DND-41 (cell line): Measurements from ENCODE around the gene RPL10L.

Experiments used
- ATAC-seq: fragments of 200-7000 bp; cut with Tn5 transposase; 3 replicates; pipeline ENCODE4 v1.9.1; 2021; ENCODE audit warnings: low read depth; ENCODE audit not compliant: insufficient read depth
- DNase-seq: peaks from one replicate; pipeline ENCODE4 v3.0.0-alpha.2; 2020
- H2AFZ ChIP-seq: 2 replicates; pipeline ENCODE4 v1.6.0; 2012; ENCODE audit warnings: low read depth, low read length
- H3K27ac ChIP-seq: 2 replicates; pipeline ENCODE4 v1.5.1; 2012; ENCODE audit warnings: low read length, inconsistent platforms
- H3K27me3 ChIP-seq: fragments of 200-600 bp; sonication (generic); 2 replicates; pipeline ENCODE4 v1.6.0; 2012; ENCODE audit warnings: low read length, mild to moderate bottlenecking, inconsistent platforms; ENCODE audit not compliant: insufficient read depth, poor library complexity
- H3K36me3 ChIP-seq: 2 replicates; pipeline ENCODE4 v1.5.1; 2012; ENCODE audit warnings: low read length, inconsistent platforms; ENCODE audit not compliant: insufficient read depth
- H3K4me1 ChIP-seq: 2 replicates; pipeline ENCODE4 v1.5.1; 2012; ENCODE audit warnings: mild to moderate bottlenecking, low read length; ENCODE audit not compliant: insufficient read depth
- H3K4me2 ChIP-seq: 2 replicates; pipeline ENCODE4 v1.6.0; 2012; ENCODE audit warnings: mild to moderate bottlenecking, moderate library complexity, low read length, inconsistent platforms; ENCODE audit not compliant: insufficient read depth
- H3K4me3 ChIP-seq, 2 experiments: fragments of 200-600 bp in 1 of 2; shearing (Covaris generic) in 1 of 2; 2 replicates each; pipeline ENCODE4 v1.5.1; 2012 to 2016; ENCODE audit warnings: inconsistent platforms in 2 of 2, low read length in 2 of 2, mild to moderate bottlenecking in 2 of 2, low read depth in 1 of 2, moderate library complexity in 1 of 2
- H3K79me2 ChIP-seq: 2 replicates; pipeline ENCODE4 v1.6.0; 2012; ENCODE audit warnings: low read length, inconsistent platforms; ENCODE audit not compliant: insufficient read depth
- H3K9ac ChIP-seq: 2 replicates; pipeline ENCODE4 v1.6.0; 2012; ENCODE audit warnings: low read depth, mild to moderate bottlenecking, inconsistent platforms, low read length, moderate library complexity
- H3K9me3 ChIP-seq: 2 replicates; pipeline ENCODE4 v1.5.1; 2012; ENCODE audit warnings: low read length, moderate library complexity, mild to moderate bottlenecking, inconsistent platforms; ENCODE audit not compliant: insufficient read depth, severe bottlenecking
- H4K20me1 ChIP-seq: 2 replicates; pipeline ENCODE4 v1.6.0; 2012; ENCODE audit warnings: low read length; ENCODE audit not compliant: insufficient read depth
- EZH2 ChIP-seq: IDR thresholded peaks from 3 replicates; pipeline ENCODE4 v1.6.1; 2012; ENCODE audit warnings: borderline replicate concordance, low read depth, mild to moderate bottlenecking, moderate library complexity, low read length, inconsistent platforms; ENCODE audit not compliant: severe bottlenecking
- TF ChIP-seq, protein P1 (sequence below): IDR thresholded peaks from 2 replicates; pipeline ENCODE4 v1.5.1; 2012; ENCODE audit warnings: borderline replicate concordance, low read length, moderate library complexity, mild to moderate bottlenecking; ENCODE audit not compliant: poor library complexity, severe bottlenecking; ENCODE audit errors: extremely low read depth

The RPL10L gene

DNA sequence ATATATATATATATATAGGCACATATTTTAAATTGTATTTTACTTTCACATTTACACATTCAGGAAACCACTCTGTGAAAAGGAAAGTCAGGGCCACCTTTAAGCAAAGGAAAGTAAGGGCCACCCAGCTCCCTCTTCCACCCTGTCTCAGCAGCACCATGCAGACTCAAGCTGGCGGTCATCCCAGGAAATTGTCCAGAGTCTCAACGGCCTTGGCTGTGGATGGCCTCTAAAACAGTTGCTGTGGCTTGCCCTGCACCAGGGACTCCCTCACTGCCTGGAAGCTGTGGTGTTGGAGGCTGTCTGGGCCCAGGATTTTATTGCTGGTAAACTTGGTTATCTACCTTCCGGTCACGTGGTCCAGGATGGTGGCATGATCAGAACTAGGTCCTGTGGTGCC lies 11.8 kb upstream of the RPL10L start:
- no peak for ATAC-seq
- Histone ChIP-seq H3K4me1 (no peaks in the 10 kb centered on the region), H3K9ac (no peak overlapping the region), H2AFZ (no peak overlapping the region), H3K4me3 (no peak overlapping the region), H3K36me3 (no peaks in the 10 kb centered on the region), H3K27ac (no peak overlapping the region), H3K27me3 (no peaks in the 10 kb centered on the region), H4K20me1 (no peaks in the 10 kb centered on the region), H3K9me3 (no peaks in the 10 kb centered on the region), H3K4me2 (no peak overlapping the region), H3K79me2 (no peaks in the 10 kb centered on the region)
- TF ChIP-seq, protein P1, sequence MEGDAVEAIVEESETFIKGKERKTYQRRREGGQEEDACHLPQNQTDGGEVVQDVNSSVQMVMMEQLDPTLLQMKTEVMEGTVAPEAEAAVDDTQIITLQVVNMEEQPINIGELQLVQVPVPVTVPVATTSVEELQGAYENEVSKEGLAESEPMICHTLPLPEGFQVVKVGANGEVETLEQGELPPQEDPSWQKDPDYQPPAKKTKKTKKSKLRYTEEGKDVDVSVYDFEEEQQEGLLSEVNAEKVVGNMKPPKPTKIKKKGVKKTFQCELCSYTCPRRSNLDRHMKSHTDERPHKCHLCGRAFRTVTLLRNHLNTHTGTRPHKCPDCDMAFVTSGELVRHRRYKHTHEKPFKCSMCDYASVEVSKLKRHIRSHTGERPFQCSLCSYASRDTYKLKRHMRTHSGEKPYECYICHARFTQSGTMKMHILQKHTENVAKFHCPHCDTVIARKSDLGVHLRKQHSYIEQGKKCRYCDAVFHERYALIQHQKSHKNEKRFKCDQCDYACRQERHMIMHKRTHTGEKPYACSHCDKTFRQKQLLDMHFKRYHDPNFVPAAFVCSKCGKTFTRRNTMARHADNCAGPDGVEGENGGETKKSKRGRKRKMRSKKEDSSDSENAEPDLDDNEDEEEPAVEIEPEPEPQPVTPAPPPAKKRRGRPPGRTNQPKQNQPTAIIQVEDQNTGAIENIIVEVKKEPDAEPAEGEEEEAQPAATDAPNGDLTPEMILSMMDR, result no peak
- TF ChIP-seq EZH2, result no peak
- DNase-seq, result no peak

DNA sequence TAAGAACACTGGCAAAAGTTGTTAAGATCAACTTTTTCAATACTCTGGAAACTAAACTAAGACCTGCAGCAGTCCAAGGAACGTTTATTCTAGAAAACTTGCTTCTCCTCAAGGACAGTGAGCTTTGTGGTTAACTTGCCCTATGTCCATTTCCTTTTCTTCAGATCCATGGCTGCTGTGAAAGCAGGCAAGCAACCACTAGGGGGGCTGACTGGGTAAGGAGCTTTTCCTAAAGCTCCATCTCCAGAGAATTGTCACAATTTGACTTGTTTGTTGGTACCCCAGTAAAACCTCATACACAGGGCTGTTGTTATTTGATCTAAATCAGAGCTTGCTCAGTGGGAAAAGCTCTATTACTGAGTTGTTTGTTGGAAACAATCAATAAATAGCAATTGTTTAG lies 10.1 kb upstream of the RPL10L start:
- H4K20me1 ChIP-seq, result no peaks in the 10 kb centered on the region
- no peak overlapping the region for H2AFZ ChIP-seq
- H3K79me2 ChIP-seq, result no peaks in the 10 kb centered on the region
- H3K9ac ChIP-seq, result no peak overlapping the region
- no peaks in the 10 kb centered on the region for H3K9me3 ChIP-seq
- H3K27ac ChIP-seq, result no peak overlapping the region
- no peaks in the 10 kb centered on the region for H3K36me3 ChIP-seq
- DNase-seq, result no peak
- H3K27me3 ChIP-seq, result no peaks in the 10 kb centered on the region
- no peaks in the 10 kb centered on the region for H3K4me1 ChIP-seq
- TF ChIP-seq, protein P1, result no peak
- TF ChIP-seq EZH2, result no peak
- H3K4me3 ChIP-seq, result no peak overlapping the region
- ATAC-seq, result no peak
- no peak overlapping the region for H3K4me2 ChIP-seq

DNA sequence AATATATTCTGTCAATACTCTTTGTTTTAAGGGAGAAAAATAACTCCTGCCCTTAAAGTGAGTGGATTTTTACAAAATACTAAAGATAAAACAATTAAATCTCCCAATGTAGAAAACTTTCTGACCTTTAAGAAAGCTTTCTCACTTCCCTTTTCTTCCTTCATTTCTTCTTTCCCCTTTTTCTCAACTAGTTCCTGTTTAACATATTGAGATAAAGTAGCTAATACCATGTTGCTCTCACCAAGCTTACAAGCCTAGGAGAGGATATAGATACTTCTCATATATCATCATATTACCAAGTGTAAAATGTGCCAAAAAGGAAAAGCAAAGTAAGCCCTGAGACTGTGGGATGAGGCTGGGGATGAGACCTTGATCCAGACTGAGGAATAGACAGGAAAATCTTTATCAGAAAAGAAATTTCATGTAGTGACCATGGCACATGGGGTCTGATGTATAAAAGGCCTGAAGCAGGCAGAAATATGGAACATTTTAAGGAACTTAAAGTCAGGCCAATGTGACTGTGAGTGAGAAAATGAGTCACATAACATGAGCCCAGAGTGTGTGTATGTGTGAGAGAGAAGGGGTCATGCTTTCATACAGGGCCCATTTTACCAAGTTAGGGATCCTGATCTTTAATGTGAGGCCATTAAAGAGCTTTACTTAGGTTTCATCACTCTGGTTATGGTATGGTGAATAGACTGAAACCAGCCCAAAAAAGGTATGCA lies 1.6 kb upstream of the RPL10L start:
- TF ChIP-seq EZH2, result no peak
- TF ChIP-seq, protein P1, result no peak
- no peak overlapping the region for H2AFZ ChIP-seq
- H3K4me1 ChIP-seq, result no peaks in the 10 kb centered on the region
- no peaks in the 10 kb centered on the region for H3K36me3 ChIP-seq
- DNase-seq (no peak), ATAC-seq (no peak)
- H3K79me2 ChIP-seq, result no peaks in the 10 kb centered on the region
- no peaks in the 10 kb centered on the region for H3K9me3 ChIP-seq
- H3K27ac ChIP-seq, result no peak overlapping the region
- no peak overlapping the region for H3K4me2 ChIP-seq
- H3K27me3 ChIP-seq, result no peaks in the 10 kb centered on the region
- H3K4me3 ChIP-seq, result no peak overlapping the region
- no peak overlapping the region for H3K9ac ChIP-seq
- no peaks in the 10 kb centered on the region; the same call in 1 of the 2 replicates for H4K20me1 ChIP-seq

DNA sequence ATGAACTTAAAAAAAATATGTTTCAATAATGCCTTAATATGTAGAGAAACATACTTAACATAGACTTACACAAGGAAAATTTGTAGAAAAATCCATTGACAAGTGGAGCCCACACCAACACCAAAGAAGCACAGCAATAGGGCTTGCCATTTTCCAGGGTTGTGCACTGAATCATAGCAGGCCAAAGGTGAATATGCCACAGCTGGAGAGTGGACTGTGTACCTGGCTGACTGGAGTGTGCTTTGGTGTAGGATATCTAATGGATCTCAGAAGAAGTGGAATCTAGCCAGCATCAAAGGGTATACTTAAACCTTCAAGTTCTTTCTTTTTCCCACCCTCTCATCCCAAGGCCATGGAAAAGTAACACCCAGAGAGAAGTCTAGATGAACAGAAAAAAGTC lies 4.8 kb downstream of the RPL10L start:
- Histone ChIP-seq H3K79me2 (no peaks in the 10 kb centered on the region), H3K9me3 (no peaks in the 10 kb centered on the region), H3K4me1 (no peaks in the 10 kb centered on the region), H3K27ac (no peak overlapping the region), H3K36me3 (no peaks in the 10 kb centered on the region), H3K4me3 (no peak overlapping the region), H2AFZ (no peak overlapping the region), H3K4me2 (no peak overlapping the region), H3K9ac (no peak overlapping the region), H3K27me3 (no peaks in the 10 kb centered on the region), H4K20me1 (no peaks in the 10 kb centered on the region)
- DNase-seq (no peak), ATAC-seq (no peak)
- TF ChIP-seq, protein P1, result no peak
- no peak for TF ChIP-seq EZH2
